Smooth muscle cell (in vitro differentiated cells): ENCODE data around the gene ARHGAP9. TPM values are rescaled to one million over a fixed set of nuclear protein-coding genes. Genes with fewer than 3 reads are reported as not detected.
A peak's percentile ranks its signal among the peaks of the same experiment; 100 is the strongest.

ENCODE experiments used
- DNase-seq: peaks from one replicate; lab custom pipeline; 2025; ENCODE audit not compliant: unreplicated experiment; lab: John Stamatoyannopoulos, UW
- H2AFZ ChIP-seq: fragments of 200-600 bp; sonication (generic); 2 replicates; pipeline ENCODE4 v1.6.0; 2016; ENCODE audit warnings: antibody characterized with exemption, low read depth, mild to moderate bottlenecking
- H3F3A ChIP-seq: fragments of 200-600 bp; sonication (generic); 2 replicates; pipeline ENCODE4 v1.6.0; 2017; ENCODE audit warnings: antibody characterized with exemption, low read depth
- H3K27ac ChIP-seq: fragments of 200-600 bp; sonication (generic); 2 replicates; pipeline ENCODE4 v1.5.1; 2016; ENCODE audit warnings: low read depth, mild to moderate bottlenecking
- H3K27me3 ChIP-seq: fragments of 200-600 bp; sonication (generic); 2 replicates; pipeline ENCODE4 v1.6.1; 2016; ENCODE audit warnings: low read depth, mild to moderate bottlenecking
- H3K36me3 ChIP-seq: fragments of 200-600 bp; sonication (generic); 2 replicates; pipeline ENCODE4 v1.5.1; 2016; ENCODE audit warnings: low read depth
- H3K4me1 ChIP-seq: fragments of 200-600 bp; sonication (generic); 2 replicates; pipeline ENCODE4 v1.5.1; 2016; ENCODE audit warnings: low read depth
- H3K4me2 ChIP-seq: fragments of 200-600 bp; sonication (generic); 2 replicates; pipeline ENCODE4 v1.6.0; 2016; ENCODE audit warnings: mild to moderate bottlenecking
- H3K4me3 ChIP-seq: fragments of 200-600 bp; sonication (generic); 2 replicates; pipeline ENCODE4 v1.5.1; 2016; ENCODE audit warnings: mild to moderate bottlenecking
- H3K79me2 ChIP-seq: fragments of 200-600 bp; sonication (generic); 2 replicates; pipeline ENCODE4 v1.6.0; 2016; ENCODE audit warnings: low read depth, mild to moderate bottlenecking
- H3K9ac ChIP-seq: fragments of 200-600 bp; sonication (generic); 2 replicates; pipeline ENCODE4 v1.6.0; 2016; ENCODE audit warnings: low read depth
- H3K9me3 ChIP-seq: fragments of 200-600 bp; sonication (generic); replicated peaks from 2 replicates; pipeline ENCODE4 v1.5.1; 2016; ENCODE audit warnings: low read depth
- H4K20me1 ChIP-seq: fragments of 200-600 bp; sonication (generic); 2 replicates; pipeline ENCODE4 v1.6.0; 2016; ENCODE audit warnings: low read depth
- CTCF ChIP-seq: fragments of 200-600 bp; sonication (generic); IDR thresholded peaks from 2 replicates; pipeline ENCODE4 v1.5.1; 2017; ENCODE audit warnings: borderline replicate concordance, mild to moderate bottlenecking, antibody characterized with exemption; ENCODE audit not compliant: insufficient read depth, poor library complexity, severe bottlenecking
- WGBS: methylation state at CpG from one replicate; pipeline ENCODE4 v1.1.7; 2016; ENCODE audit warnings: low lambda C conversion rate; 5-methylcytosine and 5-hydroxymethylcytosine counted together
- polyA plus RNA-seq: library from polyadenylated mRNA; unstranded; fragments of >200 nt; fragmentation: Nextera tagmentation; extraction: Ambion mirVana; gene quantifications from 2 replicates; pipeline ENCODE4 v1.2.1, GENCODE V29; 2016
- total RNA-seq: library from RNA; depleted of rRNA; stranded (reverse); fragments of >200 nt; gene quantifications from 2 replicates; pipeline ENCODE4 v1.2.3, GENCODE V29; 2014

The ARHGAP9 gene
- total and polyA plus RNA-seq, 2 experiments from 2014 or later = 1.3 TPM; not detected in 1

DNA sequence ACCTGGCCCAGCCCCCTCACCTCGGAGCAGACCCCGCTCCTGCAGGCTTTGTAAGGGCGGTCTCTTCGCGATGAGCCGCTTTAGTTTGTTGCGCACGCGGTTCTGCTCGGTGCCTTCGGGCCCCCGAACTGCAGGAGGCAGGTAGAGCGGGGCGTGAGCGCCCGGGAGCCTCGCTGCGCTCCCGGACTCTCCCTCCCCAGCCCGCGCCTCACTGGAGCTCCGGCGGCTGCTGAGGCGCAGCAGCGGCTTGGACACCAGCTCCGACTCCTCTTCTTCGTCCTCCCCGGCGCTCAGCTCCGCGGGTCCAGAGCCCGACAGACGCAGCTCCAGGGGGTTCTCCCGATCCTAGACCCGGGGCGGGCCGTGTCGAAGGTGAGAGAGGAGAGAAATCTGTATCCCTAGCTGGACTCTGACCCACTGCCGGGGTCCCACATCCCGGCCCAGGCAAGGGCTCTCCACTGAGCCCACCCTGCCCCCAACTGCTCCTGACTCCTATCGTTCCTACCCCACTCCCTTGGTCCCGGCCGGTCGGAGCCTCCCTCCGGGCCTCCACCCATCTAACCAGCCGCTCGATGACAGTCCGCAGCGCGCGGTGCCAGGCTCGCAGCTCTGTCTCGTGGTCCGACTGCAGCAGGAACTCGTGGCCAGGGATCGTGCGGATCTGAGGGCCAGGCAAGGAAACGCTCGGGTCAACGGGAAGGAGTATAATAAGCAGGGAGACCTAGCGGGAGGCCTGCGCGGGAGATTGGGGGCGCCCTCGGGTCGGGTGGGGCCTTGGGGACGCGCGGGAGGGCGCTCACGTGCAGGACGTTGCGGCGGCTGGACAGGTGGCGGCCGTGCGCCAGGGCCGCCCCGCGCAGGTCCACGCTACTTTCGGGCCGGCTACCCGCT, 4.2 kb downstream of the ARHGAP9 start:
- no peak for TF ChIP-seq CTCF
- H2AFZ ChIP-seq = no peak overlapping the region
- H3K79me2 ChIP-seq = no peaks in the 10 kb centered on the region
- peaks cover 67% of the 10 kb centered on the region for H3K27me3 ChIP-seq
- no peak for DNase-seq
- no peaks in the 10 kb centered on the region for H4K20me1 ChIP-seq
- H3K36me3 ChIP-seq = no peaks in the 10 kb centered on the region
- H3K4me2 ChIP-seq = peak overlapping the region; percentile 84
- H3K27ac ChIP-seq = no peak overlapping the region
- 4% methylated on average over 50 of the region's 84 CpGs for WGBS
- peak overlapping the region; percentile 44 for H3K4me3 ChIP-seq
- H3K9ac ChIP-seq = no peak overlapping the region
- no peaks in the 10 kb centered on the region for H3K9me3 ChIP-seq
- peaks cover 13% of the 10 kb centered on the region for H3K4me1 ChIP-seq
- H3F3A ChIP-seq = no peaks in the 10 kb centered on the region

DNA sequence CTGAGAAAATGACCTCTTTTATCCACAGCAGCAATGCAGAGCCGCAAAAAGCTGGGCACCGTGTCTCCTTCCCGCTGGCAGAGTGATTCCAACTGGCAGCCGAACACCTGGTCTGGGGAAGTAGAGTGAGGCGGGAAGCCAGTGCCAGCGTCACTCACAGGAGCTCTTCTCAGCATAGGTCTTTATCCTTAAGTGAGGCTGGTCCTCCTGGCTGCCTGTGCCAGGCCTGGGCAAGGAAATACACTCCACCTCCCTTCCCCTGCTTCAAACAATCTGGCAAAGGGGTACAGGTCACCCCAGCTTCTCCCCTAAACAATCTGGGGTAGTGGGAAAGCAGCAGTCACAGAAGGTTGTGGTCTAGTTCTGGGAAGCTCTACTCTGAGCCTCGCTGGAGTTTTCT, 4.8 kb downstream of the ARHGAP9 start:
- H3K27me3 ChIP-seq = peaks cover 63% of the 10 kb centered on the region
- H3K4me2 ChIP-seq = peak overlapping the region; percentile 84

GRCh38 chr12:57474430-57474829, 5.2 kb downstream of the ARHGAP9 start:
- H3K36me3 ChIP-seq = no peaks in the 10 kb centered on the region
- no peak for DNase-seq
- H2AFZ ChIP-seq = no peak overlapping the region
- TF ChIP-seq CTCF = no peak
- 94% methylated on average over 8 of the region's 8 CpGs for WGBS
- H3K4me1 ChIP-seq = peaks cover 13% of the 10 kb centered on the region
- H3K9ac ChIP-seq = no peak overlapping the region
- no peaks in the 10 kb centered on the region for H4K20me1 ChIP-seq
- H3K27ac ChIP-seq = no peak overlapping the region
- peaks cover 63% of the 10 kb centered on the region for H3K27me3 ChIP-seq
- H3K79me2 ChIP-seq = no peaks in the 10 kb centered on the region
- H3K4me3 ChIP-seq = no peak overlapping the region
- no peaks in the 10 kb centered on the region for H3F3A ChIP-seq
- H3K4me2 ChIP-seq = no peak overlapping the region
- H3K9me3 ChIP-seq = no peaks in the 10 kb centered on the region

More for the DNA sequence above, 4.8 kb downstream of the ARHGAP9 start:
- peak overlapping the region; percentile 44 for H3K4me3 ChIP-seq
- H2AFZ ChIP-seq = no peak overlapping the region
- DNase-seq = no peak
- H3K9ac ChIP-seq = no peak overlapping the region
- TF ChIP-seq CTCF = no peak
- H3K4me1 ChIP-seq = peaks cover 13% of the 10 kb centered on the region
- no peaks in the 10 kb centered on the region for H3K36me3 ChIP-seq
- H3K9me3 ChIP-seq = no peaks in the 10 kb centered on the region
- no peaks in the 10 kb centered on the region for H3F3A ChIP-seq
- H3K79me2 ChIP-seq = no peaks in the 10 kb centered on the region
- no peaks in the 10 kb centered on the region for H4K20me1 ChIP-seq
- WGBS = 65% methylated on average over 7 of the region's 7 CpGs
- no peak overlapping the region for H3K27ac ChIP-seq
